ENCODE data around the gene DCTN1.
A peak's percentile ranks its signal among the peaks of the same experiment; 100 is the strongest.
"Not testable (repeated sequence)": the region's sequence is repeated elsewhere in the genome, so short reads cannot be mapped to it uniquely, and the experiment has no call there.

Gene DCTN1

GRCh38 chr2:74369976-74370375 is 10.1 kb downstream of the DCTN1 start:
- DNase-seq (ENCODE audit: low spot score): no peak

- no peak for DNase-seq (ENCODE audit: low spot score)
Measured at GRCh38 chr2:74368499-74368898, 11.6 kb downstream of the DCTN1 start.

- no peak for DNase-seq (ENCODE audit: low spot score)
Measured at GRCh38 chr2:74367789-74368188, 12.3 kb downstream of the DCTN1 start.

GRCh38 chr2:74366036-74366435 is 14.1 kb downstream of the DCTN1 start:
- DNase-seq (ENCODE audit: low spot score): no peak

- no peak for DNase-seq (ENCODE audit: low spot score)
Measured at GRCh38 chr2:74364533-74365505, 15.3 kb downstream of the DCTN1 start.

- no peak for DNase-seq (ENCODE audit: low spot score)
Measured at GRCh38 chr2:74361327-74361726, 18.8 kb downstream of the DCTN1 start.

GRCh38 chr2:74357627-74358026 is 22.5 kb downstream of the DCTN1 start:
- no peak for DNase-seq (ENCODE audit: low spot score)

GRCh38 chr2:74349889-74350288 is 30.2 kb downstream of the DCTN1 start:
- DNase-seq (ENCODE audit: low spot score): no peak

- DNase-seq (ENCODE audit: low spot score): no peak
Measured at GRCh38 chr2:74347742-74348141, 32.4 kb downstream of the DCTN1 start.

- DNase-seq (ENCODE audit: low spot score): no peak
Measured at GRCh38 chr2:74347303-74347702, 32.8 kb downstream of the DCTN1 start.

- DNase-seq (ENCODE audit: low spot score): no peak
Measured at GRCh38 chr2:74345272-74345943, 34.7 kb downstream of the DCTN1 start.

GRCh38 chr2:74343316-74343715 is 36.8 kb downstream of the DCTN1 start, which contains the start of gene SLC4A5:
Gene SLC4A5, minus strand, starts transcription at chr2:74343416. Its CDS starts 28,393 bp downstream, at chr2:74315023.
- no peak for DNase-seq (ENCODE audit: low spot score)

GRCh38 chr2:74336227-74336626 is 43.9 kb downstream of the DCTN1 start:
- not testable (repeated sequence) for DNase-seq (ENCODE audit: low spot score)

GRCh38 chr2:74334931-74335333 is 45.2 kb downstream of the DCTN1 start:
- peak; percentile 80 for DNase-seq (ENCODE audit: low spot score)

- DNase-seq (ENCODE audit: low spot score): no peak
Measured at GRCh38 chr2:74333896-74334586, 46.1 kb downstream of the DCTN1 start.

- peak; percentile 30 for DNase-seq (ENCODE audit: low spot score)
Measured at GRCh38 chr2:74333175-74333574, 46.9 kb downstream of the DCTN1 start.

- no peak for DNase-seq (ENCODE audit: low spot score)
Measured at GRCh38 chr2:74332550-74333174, 47.4 kb downstream of the DCTN1 start.

- DNase-seq (ENCODE audit: low spot score): no peak
Measured at GRCh38 chr2:74328573-74328972, 51.5 kb downstream of the DCTN1 start.

GRCh38 chr2:74328074-74328473 is 52.0 kb downstream of the DCTN1 start:
- no peak for DNase-seq (ENCODE audit: low spot score)

GRCh38 chr2:74327627-74328026 is 52.5 kb downstream of the DCTN1 start:
- no peak for DNase-seq (ENCODE audit: low spot score)

- DNase-seq (ENCODE audit: low spot score): no peak
Measured at GRCh38 chr2:74327199-74327598, 52.9 kb downstream of the DCTN1 start.

GRCh38 chr2:74325815-74326214 is 54.3 kb downstream of the DCTN1 start:
- DNase-seq (ENCODE audit: low spot score): no peak

Measured in RKO (cell line).